Measurements from ENCODE around the gene NEURL4. TPM values are rescaled to one million over a fixed set of nuclear protein-coding genes. Genes with fewer than 3 reads are reported as not detected.

Gene NEURL4
- total RNA-seq, 4 donors from 2014 or later, result 9.7 to 18.7 (median 14.4) TPM

GRCh38 chr17:7357381-7357780 lies 28.2 kb upstream of the NEURL4 start:
- TF ChIP-seq POLR2A (IDR thresholded peaks at IDR 0.05) (no peak), CTCF (IDR thresholded peaks at IDR 0.05) (no peak)
- DNase-seq, result no peak
- WGBS, 2 donors, result 67 to 79% methylated on average over 1 to 2 of the region's 2 CpGs
- no peaks in the 10 kb centered on the region for H3K27me3 ChIP-seq
- no peaks in the 10 kb centered on the region for H3K36me3 ChIP-seq
- H3K4me3 ChIP-seq, result no peak overlapping the region
- intact Hi-C loops (cut with DNase I), result loop anchor here (5.0 kb wide), 1 partner anchor 80 kb away; the partner anchor contains the start of genes FGF11 and TMEM102
- H3K27ac ChIP-seq, result peak overlapping the region in 3 of 4 donors; percentile 38 to 100 (median 98)
- no peaks in the 10 kb centered on the region for H3K9me3 ChIP-seq
- H3K4me1 ChIP-seq, result peaks cover 27 to 57% (median 37%) of the 10 kb centered on the region in 3 donors

GRCh38 chr17:7356756-7357155 lies 27.6 kb upstream of the NEURL4 start:
- DNase-seq, result no peak
- peak overlapping the region; percentile 98 to 100 (median 98) for H3K27ac ChIP-seq
- WGBS, 2 donors, result 56% methylated on average over 5 of the region's 8 CpGs; no CpG with 5 or more reads in 1 of the 2 donors

GRCh38 chr17:7356072-7356549 lies 27.0 kb upstream of the NEURL4 start:
- TF ChIP-seq CTCF (IDR thresholded peaks at IDR 0.05), result peak; percentile 85 to 96 (median 90)
- TF ChIP-seq POLR2A (IDR thresholded peaks at IDR 0.05), result no peak
- Histone ChIP-seq H3K9me3 (no peaks in the 10 kb centered on the region), H3K36me3 (no peaks in the 10 kb centered on the region), H3K27ac (peak overlapping the region; percentile 98 to 100 (median 98)), H3K4me1 (peaks cover 32 to 53% (median 39%) of the 10 kb centered on the region in 3 donors), H3K27me3 (no peaks in the 10 kb centered on the region), H3K4me3 (peak overlapping the region in 1 of 4 donors; percentile 5)
- 7 to 26% methylated on average over 3 of the region's 12 CpGs for WGBS, 2 donors
- no peak for DNase-seq
- intact Hi-C loops (cut with DNase I), result loop anchor here (5.0 kb wide), 1 partner anchor 81 kb away; the partner anchor contains the start of genes FGF11 and TMEM102

More at GRCh38 chr17:7356756-7357155, 27.6 kb upstream of the NEURL4 start:
- H3K27me3 ChIP-seq, result no peaks in the 10 kb centered on the region
- H3K9me3 ChIP-seq, result no peaks in the 10 kb centered on the region
- TF ChIP-seq POLR2A (IDR thresholded peaks at IDR 0.05), result no peak
- TF ChIP-seq CTCF (IDR thresholded peaks at IDR 0.05), result no peak
- peak overlapping the region in 1 of 4 donors; percentile 5 for H3K4me3 ChIP-seq
- intact Hi-C loops (cut with DNase I), result loop anchor here (5.0 kb wide), 1 partner anchor 81 kb away; the partner anchor contains the start of genes FGF11 and TMEM102
- H3K36me3 ChIP-seq, result no peaks in the 10 kb centered on the region
- H3K4me1 ChIP-seq, result peaks cover 29 to 54% (median 37%) of the 10 kb centered on the region in 3 donors

GRCh38 chr17:7355573-7355972 lies 26.4 kb upstream of the NEURL4 start:
- H3K27ac ChIP-seq, result peak overlapping the region; percentile 98 to 100 (median 98)
- intact Hi-C loops (cut with DNase I), result loop anchor here (5.0 kb wide), 1 partner anchor 82 kb away; the partner anchor contains the start of genes FGF11 and TMEM102
- H3K4me3 ChIP-seq, result no peak overlapping the region
- TF ChIP-seq CTCF (IDR thresholded peaks at IDR 0.05), result no peak
- TF ChIP-seq POLR2A (IDR thresholded peaks at IDR 0.05), result no peak
- H3K4me1 ChIP-seq, result peaks cover 38 to 59% (median 43%) of the 10 kb centered on the region in 3 donors
- H3K9me3 ChIP-seq, result no peaks in the 10 kb centered on the region
- H3K36me3 ChIP-seq, result no peaks in the 10 kb centered on the region
- DNase-seq, result no peak
- H3K27me3 ChIP-seq, result no peaks in the 10 kb centered on the region
- 67 to 82% methylated on average over 7 to 8 of the region's 8 CpGs for WGBS, 2 donors

- Histone ChIP-seq H3K27ac (peak within 1 kb of the TSS; percentile 98 to 100 (median 98)), H3K36me3 (no peaks in the 10 kb centered on the region), H3K4me1 (peaks cover 43 to 64% (median 48%) of the 10 kb centered on the region in 3 donors), H3K9me3 (no peaks in the 10 kb centered on the region), H3K27me3 (no peaks in the 10 kb centered on the region), H3K4me3 (peak within 1 kb of the TSS in 3 of 4 donors; percentile 34 to 88 (median 80))
- DNase-seq, result no peak
- intact Hi-C loops (cut with DNase I), result loop anchor here (5.0 kb wide), 1 partner anchor 82 kb away; the partner anchor contains the start of genes FGF11 and TMEM102
- no peak for TF ChIP-seq CTCF (IDR thresholded peaks at IDR 0.05)
- TF ChIP-seq POLR2A (IDR thresholded peaks at IDR 0.05), result no peak
- no CpG with 5 or more reads among the region's 10 CpGs for WGBS, 2 donors
These were observed 25.9 kb upstream of the NEURL4 start, which contains the start of gene TMEM95 for GRCh38 chr17:7355053-7355452. TMEM95 (plus strand) TSS chr17:7355156; CDS start chr17:7355205, 49 bp downstream.

Measured in esophagus squamous epithelium (tissue), 5 donors.